ENCODE results near the gene LTBP3.

The LTBP3 gene

GRCh38 chr11:65506772-65507505 is 51.2 kb downstream of the LTBP3 start:
- DNase-seq (ENCODE audit: low spot score), result no peak

DNA sequence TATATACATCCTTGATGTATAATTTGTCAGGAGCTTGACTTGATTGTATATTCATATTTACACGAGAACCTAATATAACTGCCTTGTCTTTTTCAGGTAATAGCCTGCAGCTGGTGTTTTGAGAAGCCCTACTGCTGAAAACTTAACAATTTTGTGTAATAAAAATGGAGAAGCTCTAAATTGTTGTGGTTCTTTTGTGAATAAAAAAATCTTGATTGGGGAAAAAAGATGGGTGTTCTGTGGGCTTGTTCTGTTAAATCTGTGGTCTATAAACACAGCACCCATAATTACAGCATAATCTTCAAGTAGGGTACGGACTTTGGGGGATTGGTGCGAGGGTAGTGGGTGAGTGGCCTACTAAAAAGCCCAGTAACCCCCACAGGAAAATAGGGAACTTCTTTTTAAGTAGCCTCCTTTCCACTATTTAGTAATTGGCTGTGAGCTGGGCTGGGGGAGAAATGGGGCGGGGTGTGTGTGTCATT is 51.8 kb downstream of the LTBP3 start:
- DNase-seq (ENCODE audit: low spot score), result no peak

DNA sequence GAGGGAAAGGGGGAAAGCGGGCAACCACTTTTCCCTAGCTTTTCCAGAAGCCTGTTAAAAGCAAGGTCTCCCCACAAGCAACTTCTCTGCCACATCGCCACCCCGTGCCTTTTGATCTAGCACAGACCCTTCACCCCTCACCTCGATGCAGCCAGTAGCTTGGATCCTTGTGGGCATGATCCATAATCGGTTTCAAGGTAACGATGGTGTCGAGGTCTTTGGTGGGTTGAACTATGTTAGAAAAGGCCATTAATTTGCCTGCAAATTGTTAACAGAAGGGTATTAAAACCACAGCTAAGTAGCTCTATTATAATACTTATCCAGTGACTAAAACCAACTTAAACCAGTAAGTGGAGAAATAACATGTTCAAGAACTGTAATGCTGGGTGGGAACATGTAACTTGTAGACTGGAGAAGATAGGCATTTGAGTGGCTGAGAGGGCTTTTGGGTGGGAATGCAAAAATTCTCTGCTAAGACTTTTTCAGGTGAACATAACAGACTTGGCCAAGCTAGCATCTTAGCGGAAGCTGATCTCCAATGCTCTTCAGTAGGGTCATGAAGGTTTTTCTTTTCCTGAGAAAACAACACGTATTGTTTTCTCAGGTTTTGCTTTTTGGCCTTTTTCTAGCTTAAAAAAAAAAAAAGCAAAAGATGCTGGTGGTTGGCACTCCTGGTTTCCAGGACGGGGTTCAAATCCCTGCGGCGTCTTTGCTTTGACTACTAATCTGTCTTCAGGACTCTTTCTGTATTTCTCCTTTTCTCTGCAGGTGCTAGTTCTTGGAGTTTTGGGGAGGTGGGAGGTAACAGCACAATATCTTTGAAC is 52.5 kb downstream of the LTBP3 start:
- DNase-seq (ENCODE audit: low spot score), result no peak

DNA sequence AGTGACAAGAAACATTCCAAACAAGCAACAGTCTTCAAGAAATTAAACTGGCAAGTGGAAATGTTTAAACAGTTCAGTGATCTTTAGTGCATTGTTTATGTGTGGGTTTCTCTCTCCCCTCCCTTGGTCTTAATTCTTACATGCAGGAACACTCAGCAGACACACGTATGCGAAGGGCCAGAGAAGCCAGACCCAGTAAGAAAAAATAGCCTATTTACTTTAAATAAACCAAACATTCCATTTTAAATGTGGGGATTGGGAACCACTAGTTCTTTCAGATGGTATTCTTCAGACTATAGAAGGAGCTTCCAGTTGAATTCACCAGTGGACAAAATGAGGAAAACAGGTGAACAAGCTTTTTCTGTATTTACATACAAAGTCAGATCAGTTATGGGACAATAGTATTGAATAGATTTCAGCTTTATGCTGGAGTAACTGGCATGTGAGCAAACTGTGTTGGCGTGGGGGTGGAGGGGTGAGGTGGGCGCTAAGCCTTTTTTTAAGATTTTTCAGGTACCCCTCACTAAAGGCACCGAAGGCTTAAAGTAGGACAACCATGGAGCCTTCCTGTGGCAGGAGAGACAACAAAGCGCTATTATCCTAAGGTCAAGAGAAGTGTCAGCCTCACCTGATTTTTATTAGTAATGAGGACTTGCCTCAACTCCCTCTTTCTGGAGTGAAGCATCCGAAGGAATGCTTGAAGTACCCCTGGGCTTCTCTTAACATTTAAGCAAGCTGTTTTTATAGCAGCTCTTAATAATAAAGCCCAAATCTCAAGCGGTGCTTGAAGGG is 53.3 kb downstream of the LTBP3 start:
- no peak for DNase-seq (ENCODE audit: low spot score)

- no peak for DNase-seq (ENCODE audit: low spot score)
Observed at GRCh38 chr11:65503949-65504673, 54.0 kb downstream of the LTBP3 start.

GRCh38 chr11:65503368-65503948 is 54.7 kb downstream of the LTBP3 start:
- no peak for DNase-seq (ENCODE audit: low spot score)

DNA sequence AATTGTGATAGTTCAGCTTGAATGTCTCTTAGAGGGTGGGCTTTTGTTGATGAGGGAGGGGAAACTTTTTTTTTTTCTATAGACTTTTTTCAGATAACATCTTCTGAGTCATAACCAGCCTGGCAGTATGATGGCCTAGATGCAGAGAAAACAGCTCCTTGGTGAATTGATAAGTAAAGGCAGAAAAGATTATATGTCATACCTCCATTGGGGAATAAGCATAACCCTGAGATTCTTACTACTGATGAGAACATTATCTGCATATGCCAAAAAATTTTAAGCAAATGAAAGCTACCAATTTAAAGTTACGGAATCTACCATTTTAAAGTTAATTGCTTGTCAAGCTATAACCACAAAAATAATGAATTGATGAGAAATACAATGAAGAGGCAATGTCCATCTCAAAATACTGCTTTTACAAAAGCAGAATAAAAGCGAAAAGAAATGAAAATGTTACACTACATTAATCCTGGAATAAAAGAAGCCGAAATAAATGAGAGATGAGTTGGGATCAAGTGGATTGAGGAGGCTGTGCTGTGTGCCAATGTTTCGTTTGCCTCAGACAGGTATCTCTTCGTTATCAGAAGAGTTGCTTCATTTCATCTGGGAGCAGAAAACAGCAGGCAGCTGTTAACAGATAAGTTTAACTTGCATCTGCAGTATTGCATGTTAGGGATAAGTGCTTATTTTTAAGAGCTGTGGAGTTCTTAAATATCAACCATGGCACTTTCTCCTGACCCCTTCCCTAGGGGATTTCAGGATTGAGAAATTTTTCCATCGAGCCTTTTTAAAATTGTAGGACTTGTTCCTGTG is 55.4 kb downstream of the LTBP3 start:
- no peak for DNase-seq (ENCODE audit: low spot score)

DNA sequence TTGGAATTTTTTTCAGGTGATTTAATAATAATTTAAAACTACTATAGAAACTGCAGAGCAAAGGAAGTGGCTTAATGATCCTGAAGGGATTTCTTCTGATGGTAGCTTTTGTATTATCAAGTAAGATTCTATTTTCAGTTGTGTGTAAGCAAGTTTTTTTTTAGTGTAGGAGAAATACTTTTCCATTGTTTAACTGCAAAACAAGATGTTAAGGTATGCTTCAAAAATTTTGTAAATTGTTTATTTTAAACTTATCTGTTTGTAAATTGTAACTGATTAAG is 55.9 kb downstream of the LTBP3 start:
- no peak for DNase-seq (ENCODE audit: low spot score)

- DNase-seq (ENCODE audit: low spot score), result no peak
Observed at GRCh38 chr11:65501472-65502273, 56.5 kb downstream of the LTBP3 start.

- no peak for DNase-seq (ENCODE audit: low spot score)
Observed at GRCh38 chr11:65501186-65501471, 57.0 kb downstream of the LTBP3 start.

- no peak for DNase-seq (ENCODE audit: low spot score)
Observed at GRCh38 chr11:65500387-65501185, 57.6 kb downstream of the LTBP3 start.

- DNase-seq (ENCODE audit: low spot score), result no peak
Observed at GRCh38 chr11:65499713-65500386, 58.3 kb downstream of the LTBP3 start.

DNA sequence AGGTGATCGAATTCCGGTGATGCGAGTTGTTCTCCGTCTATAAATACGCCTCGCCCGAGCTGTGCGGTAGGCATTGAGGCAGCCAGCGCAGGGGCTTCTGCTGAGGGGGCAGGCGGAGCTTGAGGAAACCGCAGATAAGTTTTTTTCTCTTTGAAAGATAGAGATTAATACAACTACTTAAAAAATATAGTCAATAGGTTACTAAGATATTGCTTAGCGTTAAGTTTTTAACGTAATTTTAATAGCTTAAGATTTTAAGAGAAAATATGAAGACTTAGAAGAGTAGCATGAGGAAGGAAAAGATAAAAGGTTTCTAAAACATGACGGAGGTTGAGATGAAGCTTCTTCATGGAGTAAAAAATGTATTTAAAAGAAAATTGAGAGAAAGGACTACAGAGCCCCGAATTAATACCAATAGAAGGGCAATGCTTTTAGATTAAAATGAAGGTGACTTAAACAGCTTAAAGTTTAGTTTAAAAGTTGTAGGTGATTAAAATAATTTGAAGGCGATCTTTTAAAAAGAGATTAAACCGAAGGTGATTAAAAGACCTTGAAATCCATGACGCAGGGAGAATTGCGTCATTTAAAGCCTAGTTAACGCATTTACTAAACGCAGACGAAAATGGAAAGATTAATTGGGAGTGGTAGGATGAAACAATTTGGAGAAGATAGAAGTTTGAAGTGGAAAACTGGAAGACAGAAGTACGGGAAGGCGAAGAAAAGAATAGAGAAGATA is 59.0 kb downstream of the LTBP3 start, which contains the start of gene MALAT1:
TSS of gene MALAT1 (plus strand) at position 69 of the 736 bp plus-strand sequence.
- DNase-seq (ENCODE audit: low spot score), result peak; percentile 58

DNA sequence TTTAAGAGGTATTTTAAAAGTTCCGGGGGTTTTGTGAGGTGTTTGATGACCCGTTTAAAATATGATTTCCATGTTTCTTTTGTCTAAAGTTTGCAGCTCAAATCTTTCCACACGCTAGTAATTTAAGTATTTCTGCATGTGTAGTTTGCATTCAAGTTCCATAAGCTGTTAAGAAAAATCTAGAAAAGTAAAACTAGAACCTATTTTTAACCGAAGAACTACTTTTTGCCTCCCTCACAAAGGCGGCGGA is 59.5 kb downstream of the LTBP3 start:
- DNase-seq (ENCODE audit: low spot score), result no peak

- no peak for DNase-seq (ENCODE audit: low spot score)
Observed at GRCh38 chr11:65498042-65498726, 60.0 kb downstream of the LTBP3 start.

- DNase-seq (ENCODE audit: low spot score), result peak; percentile 85
Observed at GRCh38 chr11:65497141-65498041, 60.8 kb downstream of the LTBP3 start.

Measured in AG08396 (cell line).